Liver (tissue), 9 donors: ENCODE results near the gene CD8A. TPM values are rescaled to one million over a fixed set of nuclear protein-coding genes. Genes with fewer than 3 reads are reported as not detected.

ENCODE experiments used
- DNase-seq: peaks from one replicate; pipeline ENCODE4 v3.0.0-alpha.2; 2017; ENCODE audit warnings: low spot score
- H3K27ac ChIP-seq, 2 donors: one replicate each; pipeline ENCODE4 v1.7.0; 2013; ENCODE audit warnings: inconsistent platforms in 2 of 2, low read length in 2 of 2, control low read depth in 1 of 2, low read depth in 1 of 2, mild to moderate bottlenecking in 1 of 2
- H3K27me3 ChIP-seq, 4 donors: one replicate each; pipeline versions ENCODE4 v1.6.1 to v1.7.0; 2013; ENCODE audit warnings: low read length in 3 of 4, inconsistent platforms in 1 of 4, mild to moderate bottlenecking in 1 of 4, moderate library complexity in 1 of 4; ENCODE audit not compliant: control insufficient read depth in 4 of 4, insufficient read depth in 4 of 4
- H3K36me3 ChIP-seq, 4 donors: one replicate each; pipeline versions ENCODE4 v1.6.1 to v1.7.0; 2013; ENCODE audit warnings: low read length in 3 of 4, mild to moderate bottlenecking in 3 of 4, low read depth in 1 of 4, moderate library complexity in 1 of 4; ENCODE audit not compliant: control insufficient read depth in 4 of 4, insufficient read depth in 3 of 4
- H3K4me1 ChIP-seq, 4 donors: one replicate each; pipeline versions ENCODE4 v1.6.1 to v1.7.0; 2013; ENCODE audit warnings: low read length in 3 of 4, mild to moderate bottlenecking in 3 of 4, moderate library complexity in 1 of 4; ENCODE audit not compliant: control insufficient read depth in 4 of 4, insufficient read depth in 4 of 4
- H3K4me3 ChIP-seq, 3 donors: one replicate each; pipeline versions ENCODE4 v1.6.1 to v1.7.0; 2013; ENCODE audit warnings: low read length in 3 of 3, control low read depth in 1 of 3, low read depth in 1 of 3, mild to moderate bottlenecking in 1 of 3
- H3K9ac ChIP-seq, 2 donors: one replicate each; pipeline ENCODE4 v1.7.0; 2013; ENCODE audit warnings: low read length in 2 of 2, mild to moderate bottlenecking in 2 of 2, moderate library complexity in 2 of 2, control low read depth in 1 of 2, low read depth in 1 of 2
- H3K9me3 ChIP-seq, 4 donors: one replicate each; pipeline versions ENCODE4 v1.6.1 to v1.7.0; 2013; ENCODE audit warnings: low read length in 3 of 4; ENCODE audit not compliant: control insufficient read depth in 4 of 4
- ATF3 ChIP-seq: IDR thresholded peaks from 2 replicates; pipeline ENCODE4 v1.6.1; 2016; ENCODE audit warnings: antibody characterized with exemption
- CTCF ChIP-seq: fragments of 150-350 bp; IDR thresholded peaks from 2 replicates; pipeline ENCODE4 v1.5.1; 2017; ENCODE audit warnings: improper control_type of control experiment, low read depth, low read length; ENCODE audit not compliant: missing input control
- EGR1 ChIP-seq, 2 donors: IDR thresholded peaks; 2 replicates each; pipeline ENCODE4 v1.6.1; 2016 to 2018; ENCODE audit warnings: antibody characterized with exemption in 2 of 2, low read depth in 2 of 2
- FOXA1 ChIP-seq: IDR thresholded peaks from 2 replicates; pipeline ENCODE4 v1.6.1; 2016; ENCODE audit warnings: antibody characterized with exemption
- FOXA2 ChIP-seq: IDR thresholded peaks from 2 replicates; pipeline ENCODE4 v1.6.1; 2016; ENCODE audit warnings: antibody characterized with exemption
- GABPA ChIP-seq, 2 donors: IDR thresholded peaks in 1 of 2; conservative IDR thresholded peaks in 1 of 2; 2 replicates each; pipeline ENCODE4 v1.6.1; 2016; ENCODE audit warnings: antibody characterized with exemption in 2 of 2, mild to moderate bottlenecking in 1 of 2, moderate library complexity in 1 of 2
- HNF4A ChIP-seq, 2 donors: conservative IDR thresholded peaks; 2 replicates each; pipeline ENCODE4 v1.6.1; 2016; ENCODE audit warnings: antibody characterized with exemption in 2 of 2, mild to moderate bottlenecking in 2 of 2
- HNF4G ChIP-seq: IDR thresholded peaks from 2 replicates; pipeline ENCODE4 v1.6.1; 2016; ENCODE audit warnings: antibody characterized with exemption
- JUND ChIP-seq, 2 donors: IDR thresholded peaks; 2 replicates each; pipeline ENCODE4 v1.6.1; 2016; ENCODE audit warnings: antibody characterized with exemption in 2 of 2
- MAX ChIP-seq: IDR thresholded peaks from 2 replicates; pipeline ENCODE4 v1.6.1; 2016; ENCODE audit warnings: antibody characterized with exemption
- RAD21 ChIP-seq, 2 donors: IDR thresholded peaks; 2 replicates each; pipeline ENCODE4 v1.6.1; 2016; ENCODE audit warnings: antibody characterized with exemption in 2 of 2, mild to moderate bottlenecking in 2 of 2
- REST ChIP-seq: IDR thresholded peaks from 2 replicates; pipeline ENCODE4 v1.6.1; 2016; ENCODE audit warnings: antibody characterized with exemption, mild to moderate bottlenecking
- RXRA ChIP-seq, 2 donors: IDR thresholded peaks; 2 replicates each; pipeline ENCODE4 v1.6.1; 2017 to 2018; ENCODE audit warnings: antibody characterized with exemption in 2 of 2, mild to moderate bottlenecking in 1 of 2
- SP1 ChIP-seq: IDR thresholded peaks from 2 replicates; pipeline ENCODE4 v1.6.1; 2018; ENCODE audit warnings: antibody characterized with exemption, mild to moderate bottlenecking
- TAF1 ChIP-seq: conservative IDR thresholded peaks from 2 replicates; pipeline ENCODE4 v1.6.1; 2016; ENCODE audit warnings: antibody characterized with exemption, mild to moderate bottlenecking
- YY1 ChIP-seq: IDR thresholded peaks from 2 replicates; pipeline ENCODE4 v1.6.1; 2016; ENCODE audit warnings: antibody characterized with exemption, mild to moderate bottlenecking
- ZBTB33 ChIP-seq: IDR thresholded peaks from 2 replicates; pipeline ENCODE4 v1.6.1; 2016; ENCODE audit warnings: antibody characterized with exemption
- WGBS: extraction: QIAGEN DNeasy Blood & Tissue Kit; methylation state at CpG from one replicate; pipeline ENCODE4 v1.1.7; 2013; 5-methylcytosine and 5-hydroxymethylcytosine counted together
- polyA plus RNA-seq, 2 donors: library from polyadenylated mRNA; stranded (reverse) in 1 of 2; unstranded in 1 of 2; fragments of 200-250 nt in 1 of 2; fragments of >200 nt in 1 of 2; fragmentation: Nextera tagmentation in 1 of 2; extraction: Ambion mirVana in 1 of 2; gene quantifications; one replicate each; pipeline versions ENCODE4 v1.2.1 to v1.2.3, GENCODE V29; 2013 to 2015
- total RNA-seq, 2 donors: library from RNA; depleted of rRNA; stranded (reverse); fragments of >200 nt; gene quantifications; one replicate each; pipeline ENCODE4 v1.2.3, GENCODE V29; 2014
- donor health status: healthy.
- donor health status: healthy.
- donor health status: healthy.
- donor health status: healthy.
- donor health status: healthy.

CD8A gene
- total and polyA plus RNA-seq, 4 donors = 0.42 to 1.8 (median 0.69) TPM

- no peak for DNase-seq
- H3K27me3 ChIP-seq = peaks cover 0 to 10% (median 3%) of the 10 kb centered on the region in 4 donors
- TF ChIP-seq ATF3 (no peak), RAD21 (IDR thresholded peaks at IDR 0.05) (no peak), CTCF (no peak), MAX (no peak), EGR1 (IDR thresholded peaks at IDR 0.05; ENCODE audit: low read depth in 2 of 2) (no peak), JUND (IDR thresholded peaks at IDR 0.05) (no peak), SP1 (no peak), HNF4A (conservative IDR thresholded peaks at IDR 0.05) (no peak), TAF1 (no peak), ZBTB33 (no peak), RXRA (IDR thresholded peaks at IDR 0.05) (no peak), GABPA (IDR thresholded peaks at IDR 0.05 in 1 of 2, conservative IDR thresholded peaks at IDR 0.05 in 1 of 2) (no peak)
- no peak overlapping the region for H3K4me3 ChIP-seq
- 53% methylated on average over 7 of the region's 7 CpGs for WGBS
- H3K36me3 ChIP-seq = no peaks in the 10 kb centered on the region
- H3K27ac ChIP-seq = no peak overlapping the region
- peaks cover 9 to 18% (median 12%) of the 10 kb centered on the region in 4 donors for H3K4me1 ChIP-seq
- no peak overlapping the region for H3K9ac ChIP-seq
- H3K9me3 ChIP-seq = peaks cover under 1 to 3% (median 3%) of the 10 kb centered on the region in 4 donors
These were observed 860 bp upstream of the CD8A start for GRCh38 chr2:86791573-86791972.

- Histone ChIP-seq H3K27ac (no peak overlapping the region), H3K4me1 (peaks cover 9 to 18% (median 12%) of the 10 kb centered on the region in 4 donors), H3K4me3 (peak overlapping the region in 1 of 3 donors; percentile 32), H3K27me3 (peaks cover 0 to 10% (median 3%) of the 10 kb centered on the region in 4 donors), H3K9me3 (no peaks in the 10 kb centered on the region), H3K9ac (no peak overlapping the region), H3K36me3 (no peaks in the 10 kb centered on the region)
- TF ChIP-seq EGR1 (IDR thresholded peaks at IDR 0.05; ENCODE audit: low read depth in 2 of 2) (no peak), HNF4G (no peak), YY1 (no peak), REST (no peak), JUND (IDR thresholded peaks at IDR 0.05) (no peak), SP1 (no peak), FOXA2 (no peak), CTCF (no peak), ATF3 (no peak), MAX (no peak), FOXA1 (no peak), TAF1 (no peak), ZBTB33 (no peak), GABPA (IDR thresholded peaks at IDR 0.05 in 1 of 2, conservative IDR thresholded peaks at IDR 0.05 in 1 of 2) (no peak)
- WGBS = 8% methylated on average over 40 of the region's 40 CpGs
- DNase-seq = no peak
These were observed 508 bp downstream of the CD8A start for GRCh38 chr2:86790134-86790675.
